B cell (primary cell): ENCODE results near the gene MSH5.

Experiments used
- EZH2 ChIP-seq: IDR thresholded peaks from 2 replicates; pipeline ENCODE4 v1.6.1; 2012; ENCODE audit warnings: borderline replicate concordance, low read depth, mild to moderate bottlenecking, moderate library complexity, low read length; ENCODE audit not compliant: insufficient read depth, poor library complexity, severe bottlenecking
- TF ChIP-seq, protein P1 (sequence below): fragments of 200-600 bp; IDR thresholded peaks from one replicate; pipeline ENCODE4 v1.8.0; 2022; ENCODE audit warnings: antibody characterized with exemption, mild to moderate bottlenecking

DNA sequence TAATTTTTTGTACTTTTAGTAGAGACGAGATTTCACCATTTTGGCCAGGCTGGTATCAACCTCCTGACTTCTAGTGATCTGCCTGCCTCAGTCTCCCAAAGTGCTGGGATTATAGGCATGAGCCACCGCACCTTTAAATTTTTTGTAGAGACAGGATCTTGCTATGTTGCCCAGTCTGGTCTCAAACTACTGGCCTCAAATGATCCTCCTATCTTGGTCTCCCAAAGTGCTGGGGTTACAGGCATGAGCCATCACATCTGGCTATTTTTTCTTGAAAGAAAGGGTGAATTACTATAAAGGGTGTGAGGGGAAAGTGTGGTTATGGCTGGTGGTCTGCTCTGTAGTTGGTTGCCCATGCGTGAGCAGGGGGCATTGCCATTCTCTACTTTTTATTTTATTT is 31.6 kb upstream of the MSH5 start:
- TF ChIP-seq, protein P1, sequence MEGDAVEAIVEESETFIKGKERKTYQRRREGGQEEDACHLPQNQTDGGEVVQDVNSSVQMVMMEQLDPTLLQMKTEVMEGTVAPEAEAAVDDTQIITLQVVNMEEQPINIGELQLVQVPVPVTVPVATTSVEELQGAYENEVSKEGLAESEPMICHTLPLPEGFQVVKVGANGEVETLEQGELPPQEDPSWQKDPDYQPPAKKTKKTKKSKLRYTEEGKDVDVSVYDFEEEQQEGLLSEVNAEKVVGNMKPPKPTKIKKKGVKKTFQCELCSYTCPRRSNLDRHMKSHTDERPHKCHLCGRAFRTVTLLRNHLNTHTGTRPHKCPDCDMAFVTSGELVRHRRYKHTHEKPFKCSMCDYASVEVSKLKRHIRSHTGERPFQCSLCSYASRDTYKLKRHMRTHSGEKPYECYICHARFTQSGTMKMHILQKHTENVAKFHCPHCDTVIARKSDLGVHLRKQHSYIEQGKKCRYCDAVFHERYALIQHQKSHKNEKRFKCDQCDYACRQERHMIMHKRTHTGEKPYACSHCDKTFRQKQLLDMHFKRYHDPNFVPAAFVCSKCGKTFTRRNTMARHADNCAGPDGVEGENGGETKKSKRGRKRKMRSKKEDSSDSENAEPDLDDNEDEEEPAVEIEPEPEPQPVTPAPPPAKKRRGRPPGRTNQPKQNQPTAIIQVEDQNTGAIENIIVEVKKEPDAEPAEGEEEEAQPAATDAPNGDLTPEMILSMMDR: no peak
- TF ChIP-seq EZH2: no peak
